HK-2 (cell line): ENCODE results near the gene FMN1.
A peak's percentile ranks its signal among the peaks of the same experiment; 100 is the strongest.

Source experiments
- DNase-seq: peaks from one replicate; pipeline ENCODE4 v3.0.0-alpha.2; 2018; ENCODE audit not compliant: unreplicated experiment

FMN1 gene

DNA sequence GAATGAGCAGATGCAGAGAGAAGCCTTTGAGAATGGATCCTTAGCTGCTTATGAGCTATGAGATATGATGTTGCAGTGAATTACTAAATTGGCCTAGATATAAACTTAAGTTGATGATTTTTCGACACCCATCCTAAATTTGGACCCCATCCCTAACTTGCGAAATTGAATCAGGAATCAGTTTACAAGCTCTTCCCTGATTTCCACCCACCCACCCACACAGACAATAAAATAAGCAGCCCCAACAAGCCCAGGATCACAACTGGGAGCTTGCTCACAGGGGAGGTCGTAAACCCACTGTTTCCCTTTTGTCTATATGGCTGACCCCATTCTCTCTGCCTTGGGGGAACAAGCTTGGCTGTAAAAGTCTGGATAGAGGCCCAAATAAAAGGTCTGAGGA is 419.4 kb downstream of the FMN1 start:
- DNase-seq: no peak

DNA sequence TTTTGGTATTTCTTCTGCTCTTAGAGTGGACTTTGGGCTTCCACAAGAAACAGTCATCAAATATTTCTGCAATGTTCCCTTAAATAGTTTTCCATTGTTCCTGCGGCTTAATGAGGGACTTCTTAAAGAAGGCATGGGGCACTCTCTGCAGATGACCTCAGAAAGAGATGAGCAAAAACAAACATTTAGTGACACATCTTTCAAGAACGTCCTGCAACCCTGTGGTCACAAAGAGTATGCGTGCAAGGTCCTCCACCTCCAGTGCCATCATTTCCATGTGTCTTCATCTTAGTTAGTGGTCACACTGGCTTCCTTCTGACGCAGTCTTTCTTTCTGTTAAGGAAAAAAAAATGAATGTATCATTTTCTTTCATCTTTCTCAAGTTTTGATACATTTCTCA is 420.5 kb downstream of the FMN1 start:
- peak; percentile 56 for DNase-seq

GRCh38 chr15:32767236-32767635 is 427.3 kb downstream of the FMN1 start:
- DNase-seq: no peak

DNA sequence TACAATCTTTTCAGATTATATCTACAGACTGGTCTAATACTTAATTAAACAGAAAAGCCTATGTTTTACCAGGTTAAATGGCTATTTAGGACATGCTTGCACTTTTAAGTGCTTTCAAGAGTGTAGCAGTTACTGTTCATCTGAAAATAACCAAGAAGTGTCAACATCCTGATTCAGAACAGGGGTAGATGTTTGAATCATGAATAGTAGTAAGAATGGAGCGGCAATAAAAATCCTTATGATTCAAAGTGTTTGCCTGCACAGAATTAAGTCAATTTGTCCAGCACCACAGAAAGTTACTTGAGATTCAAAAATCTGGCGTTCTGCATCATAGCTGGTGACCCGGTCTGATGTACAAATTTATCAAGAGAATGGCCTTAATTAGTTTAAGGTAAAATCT is 428.4 kb downstream of the FMN1 start:
- DNase-seq: no peak

- no peak for DNase-seq
Measured at GRCh38 chr15:32765236-32765635, 429.3 kb downstream of the FMN1 start.

DNA sequence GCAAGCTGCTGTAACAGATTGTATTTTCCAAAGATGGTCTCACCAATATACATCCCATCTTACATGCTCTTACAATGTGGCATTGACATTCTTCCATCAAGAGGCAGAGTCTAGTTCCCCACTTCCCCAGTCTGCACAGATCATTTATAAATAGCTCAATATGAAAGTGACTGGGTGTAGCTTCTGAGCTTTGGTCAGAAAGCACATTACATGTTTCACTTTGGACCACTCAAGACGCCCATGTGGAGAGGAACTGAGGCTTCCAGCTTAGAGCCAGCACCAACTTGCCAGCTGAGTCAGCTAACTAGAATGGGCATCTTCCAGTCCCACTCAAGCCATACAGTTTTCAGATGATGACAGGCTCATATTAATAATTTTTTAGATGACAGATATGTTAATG is 431.2 kb downstream of the FMN1 start:
- DNase-seq: no peak

DNA sequence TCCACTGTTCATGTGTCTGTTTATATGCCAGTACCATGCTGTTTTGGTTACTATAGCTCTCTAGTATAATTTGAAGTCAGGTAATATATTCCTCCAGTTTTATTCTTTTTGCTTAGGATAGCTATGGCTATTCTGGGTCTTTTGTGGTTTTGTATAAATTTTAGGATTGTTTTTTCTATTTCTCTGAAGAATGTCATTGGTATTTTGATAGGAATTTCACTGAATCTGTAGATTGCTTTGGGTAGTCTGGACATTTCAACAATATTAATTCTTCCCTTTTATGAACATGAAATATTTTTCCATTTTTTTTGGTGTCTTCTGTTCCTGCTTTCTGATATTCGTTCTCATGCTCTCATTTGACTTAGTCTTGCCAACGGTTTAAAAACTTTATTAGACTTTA is 437.1 kb downstream of the FMN1 start:
- no peak for DNase-seq

- DNase-seq: no peak
Measured at GRCh38 chr15:32750979-32751378, 443.5 kb downstream of the FMN1 start.

DNA sequence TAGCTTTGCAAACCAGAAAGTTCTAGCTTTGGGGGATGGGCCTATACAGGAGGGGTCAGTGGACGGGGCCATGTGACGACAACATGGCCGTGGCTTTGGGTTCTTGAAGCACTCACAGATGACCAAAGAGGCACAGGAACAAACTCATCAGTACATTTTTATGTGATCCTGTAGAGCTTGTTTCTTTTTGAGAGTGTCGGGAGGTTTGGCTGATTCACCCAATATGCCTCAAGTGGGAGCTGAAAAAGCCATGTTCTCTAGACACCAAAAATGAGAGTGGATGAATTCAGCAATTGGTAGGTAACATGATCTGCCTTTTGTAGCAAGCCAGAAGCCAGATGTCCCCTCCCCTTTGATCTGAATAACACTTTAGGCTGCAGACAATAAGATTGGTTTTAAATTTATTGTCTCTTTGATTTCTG is 446.6 kb downstream of the FMN1 start:
- DNase-seq: no peak

GRCh38 chr15:32746116-32746857 is 448.2 kb downstream of the FMN1 start:
- DNase-seq: no peak

DNA sequence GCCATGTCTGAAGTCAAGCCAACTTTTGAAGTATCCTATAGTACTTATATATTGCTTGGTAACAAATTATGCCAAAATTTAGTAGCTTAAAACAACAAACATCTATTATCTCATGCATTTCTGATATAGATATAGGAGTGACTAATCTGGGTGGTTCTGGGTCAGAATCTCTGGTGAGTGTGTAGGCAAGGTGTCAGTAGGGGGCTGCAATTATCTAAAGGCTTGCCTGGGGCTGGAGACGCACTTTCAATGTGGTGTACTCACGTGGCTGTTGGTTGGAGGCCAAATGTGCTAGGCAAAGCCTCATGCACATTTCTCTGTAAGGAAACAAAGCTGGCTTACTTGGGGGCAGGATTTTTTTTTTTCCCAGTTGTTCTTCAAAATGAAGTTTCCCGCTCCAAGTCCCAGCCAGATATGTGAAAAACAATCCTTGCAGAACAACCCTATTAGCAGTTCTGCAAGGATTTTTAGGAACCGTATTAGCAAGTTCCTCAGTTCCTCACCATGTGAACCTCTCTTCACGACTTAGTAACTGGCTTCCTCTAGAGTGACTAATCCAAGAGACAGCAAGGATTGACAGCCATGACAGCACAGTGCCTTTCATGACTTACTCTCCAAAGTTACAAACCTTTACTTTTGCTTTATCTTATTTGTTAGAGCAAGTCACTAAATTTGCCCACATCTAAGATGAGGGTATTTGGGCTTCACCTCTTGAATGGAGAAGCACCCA is 450.9 kb downstream of the FMN1 start:
- no peak for DNase-seq

- DNase-seq: no peak
Measured at GRCh38 chr15:32739522-32740063, 454.9 kb downstream of the FMN1 start.

DNA sequence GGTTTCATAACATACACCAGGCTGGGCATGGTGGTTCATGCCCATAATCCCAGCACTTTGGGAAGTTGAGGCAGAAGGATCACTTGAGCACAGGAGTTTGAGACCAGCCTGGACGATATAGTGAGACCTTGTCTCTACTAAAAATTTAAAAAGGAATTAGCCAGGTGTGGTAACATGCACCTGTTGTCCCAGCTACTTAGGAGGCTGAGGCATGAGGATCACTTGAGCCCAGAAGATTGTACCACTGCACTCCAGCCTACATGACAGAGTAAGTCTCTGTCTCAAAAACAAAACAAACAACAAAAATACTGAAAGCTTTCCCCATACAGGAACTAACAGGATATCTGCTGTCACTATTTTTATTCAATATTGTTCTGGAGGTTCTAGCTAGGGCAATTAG is 455.8 kb downstream of the FMN1 start:
- no peak for DNase-seq

GRCh38 chr15:32737304-32737703 is 457.2 kb downstream of the FMN1 start:
- no peak for DNase-seq

DNA sequence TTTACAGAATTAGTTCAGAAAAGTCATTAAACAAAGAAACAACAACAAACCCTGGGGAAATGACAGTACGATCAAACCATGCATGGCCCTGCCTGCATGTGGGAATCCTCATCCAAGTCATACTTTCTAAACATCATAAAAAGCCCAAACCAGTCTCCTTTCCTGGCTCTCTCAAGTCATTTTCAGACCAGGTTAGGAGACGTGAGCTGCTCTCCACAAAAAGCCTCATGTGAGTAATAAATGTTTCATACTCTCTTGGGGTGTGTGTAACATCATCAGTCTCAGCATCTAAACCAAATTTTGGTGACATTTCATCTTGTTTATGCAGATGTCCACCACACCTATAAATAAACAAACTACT is 457.8 kb downstream of the FMN1 start:
- DNase-seq: no peak

DNA sequence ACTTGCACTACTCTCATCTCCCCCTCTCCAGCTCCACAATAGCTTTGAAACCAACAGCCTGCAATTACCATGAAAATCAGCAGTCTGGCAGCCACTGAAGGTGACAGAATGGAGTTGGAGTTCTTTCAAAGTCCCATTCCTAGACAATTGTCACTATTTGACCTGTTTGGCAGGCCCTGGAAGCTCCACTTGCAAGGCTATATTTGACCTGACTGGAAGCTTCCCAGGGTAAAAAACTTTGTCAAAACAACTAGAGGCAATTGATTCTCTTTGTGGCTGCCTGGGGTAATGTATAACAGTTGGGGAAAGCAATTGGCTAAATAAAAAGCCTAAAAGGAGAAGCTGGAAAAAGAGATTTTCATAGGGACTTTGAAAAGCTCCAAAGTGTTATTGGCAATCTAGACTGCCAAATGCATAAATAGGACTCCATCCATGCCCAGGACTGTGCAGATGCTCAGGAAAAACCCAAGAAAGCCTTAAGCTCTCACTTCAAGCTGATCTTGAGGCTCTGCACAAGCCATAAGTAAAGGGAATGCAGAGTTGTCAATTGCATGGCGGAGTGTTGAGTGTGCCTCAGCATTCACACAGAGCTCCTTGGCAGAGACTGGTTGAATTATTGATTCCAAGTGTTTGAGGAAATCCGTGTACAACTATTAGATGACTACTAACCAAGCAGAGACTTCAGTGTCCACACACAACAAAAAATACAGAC is 458.4 kb downstream of the FMN1 start:
- DNase-seq: no peak

DNA sequence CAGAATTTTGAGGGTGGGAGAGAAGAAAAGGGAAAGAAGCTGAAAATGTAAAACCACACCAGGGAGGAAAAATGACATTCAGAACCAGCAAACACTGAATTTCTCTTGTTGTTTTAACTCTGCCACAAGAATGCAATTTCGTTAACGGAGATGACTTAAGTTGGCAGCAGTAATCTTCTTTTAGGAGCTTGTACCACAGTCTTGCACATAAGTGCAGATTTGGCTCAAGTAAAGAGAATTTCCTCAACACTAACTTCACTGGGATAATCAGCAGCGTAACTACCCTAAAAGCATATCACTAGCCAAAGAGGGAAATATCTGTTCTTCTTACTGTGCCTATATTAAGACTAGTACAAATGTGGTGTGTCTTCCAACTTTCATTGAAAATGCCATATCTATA is 461.2 kb downstream of the FMN1 start:
- no peak for DNase-seq

GRCh38 chr15:32732574-32733157 is 461.8 kb downstream of the FMN1 start:
- DNase-seq: no peak

DNA sequence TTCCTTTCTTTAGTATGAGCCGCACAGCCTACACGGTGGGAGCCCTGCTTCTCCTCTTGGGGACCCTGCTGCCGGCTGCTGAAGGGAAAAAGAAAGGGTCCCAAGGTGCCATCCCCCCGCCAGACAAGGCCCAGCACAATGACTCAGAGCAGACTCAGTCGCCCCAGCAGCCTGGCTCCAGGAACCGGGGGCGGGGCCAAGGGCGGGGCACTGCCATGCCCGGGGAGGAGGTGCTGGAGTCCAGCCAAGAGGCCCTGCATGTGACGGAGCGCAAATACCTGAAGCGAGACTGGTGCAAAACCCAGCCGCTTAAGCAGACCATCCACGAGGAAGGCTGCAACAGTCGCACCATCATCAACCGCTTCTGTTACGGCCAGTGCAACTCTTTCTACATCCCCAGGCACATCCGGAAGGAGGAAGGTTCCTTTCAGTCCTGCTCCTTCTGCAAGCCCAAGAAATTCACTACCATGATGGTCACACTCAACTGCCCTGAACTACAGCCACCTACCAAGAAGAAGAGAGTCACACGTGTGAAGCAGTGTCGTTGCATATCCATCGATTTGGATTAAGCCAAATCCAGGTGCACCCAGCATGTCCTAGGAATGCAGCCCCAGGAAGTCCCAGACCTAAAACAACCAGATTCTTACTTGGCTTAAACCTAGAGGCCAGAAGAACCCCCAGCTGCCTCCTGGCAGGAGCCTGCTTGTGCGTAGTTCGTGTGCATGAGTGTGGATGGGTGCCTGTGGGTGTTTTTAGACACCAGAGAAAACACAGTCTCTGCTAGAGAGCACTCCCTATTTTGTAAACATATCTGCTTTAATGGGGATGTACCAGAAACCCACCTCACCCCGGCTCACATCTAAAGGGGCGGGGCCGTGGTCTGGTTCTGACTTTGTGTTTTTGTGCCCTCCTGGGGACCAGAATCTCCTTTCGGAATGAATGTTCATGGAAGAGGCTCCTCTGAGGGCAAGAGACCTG is 463.5 kb downstream of the FMN1 start:
- DNase-seq: no peak

GRCh38 chr15:32729700-32730395 is 464.7 kb downstream of the FMN1 start:
- DNase-seq: no peak
